Stimulated activated CD4-positive, alpha-beta T cell treated with anti-CD3 and anti-CD28 coated beads, TNF-alpha, amount 100 ng/mL, for 4 hours (primary cell): ENCODE results near the gene ACVR1.

Experiments
- DNase-seq, 3 experiments: peaks; one replicate each; pipeline ENCODE4 v3.0.0-alpha.2; 2020; ENCODE audit warnings: low read depth in 3 of 3

The ACVR1 gene

DNA sequence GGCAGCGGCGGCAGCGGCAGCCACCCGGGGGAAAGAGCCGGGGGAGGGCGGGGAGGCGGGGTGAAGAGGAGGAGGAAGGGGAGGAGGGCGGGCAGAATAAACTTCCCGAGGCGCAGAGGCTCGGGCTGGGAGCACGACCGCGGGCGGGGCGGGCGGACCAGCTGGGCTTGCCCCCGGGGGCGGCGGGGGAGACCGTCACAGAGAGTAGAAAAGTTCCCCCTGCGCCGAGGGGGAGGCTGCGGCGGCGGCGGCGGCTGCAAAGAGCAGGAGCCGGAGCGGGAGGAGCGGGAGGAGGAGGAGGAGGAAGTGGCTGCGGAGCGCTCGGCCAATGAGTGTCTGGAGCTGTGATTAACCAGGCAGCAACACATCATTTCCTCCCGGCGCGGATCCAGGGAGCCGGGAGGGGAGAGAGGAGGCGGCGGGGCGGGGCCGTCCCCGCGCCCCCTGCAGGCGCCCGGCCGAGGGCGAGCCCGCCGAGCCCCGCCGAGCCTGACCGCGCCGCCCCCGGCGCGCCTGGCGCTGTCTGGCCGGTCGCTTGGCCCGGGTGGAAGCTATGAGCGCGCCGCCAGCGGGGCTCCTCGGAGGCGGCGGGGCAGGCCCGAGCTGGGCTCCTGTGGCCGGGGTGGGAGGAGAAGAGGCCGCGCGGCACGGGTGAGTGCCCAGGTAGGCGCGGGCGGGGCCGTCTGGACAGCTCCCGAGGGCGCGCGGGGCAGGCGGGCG is at the start of gene ACVR1:
Gene ACVR1, minus strand, starts transcription at position 265 of the 720 bp plus-strand sequence. CDS start 76,837 bp downstream, outside the sequence.
- peak; percentile 60 to 67 (median 63) for DNase-seq

GRCh38 chr2:157925071-157925470 is 48.9 kb upstream of the ACVR1 start:
- no peak for DNase-seq

GRCh38 chr2:157923598-157924217 is 47.6 kb upstream of the ACVR1 start:
- DNase-seq: no peak

DNA sequence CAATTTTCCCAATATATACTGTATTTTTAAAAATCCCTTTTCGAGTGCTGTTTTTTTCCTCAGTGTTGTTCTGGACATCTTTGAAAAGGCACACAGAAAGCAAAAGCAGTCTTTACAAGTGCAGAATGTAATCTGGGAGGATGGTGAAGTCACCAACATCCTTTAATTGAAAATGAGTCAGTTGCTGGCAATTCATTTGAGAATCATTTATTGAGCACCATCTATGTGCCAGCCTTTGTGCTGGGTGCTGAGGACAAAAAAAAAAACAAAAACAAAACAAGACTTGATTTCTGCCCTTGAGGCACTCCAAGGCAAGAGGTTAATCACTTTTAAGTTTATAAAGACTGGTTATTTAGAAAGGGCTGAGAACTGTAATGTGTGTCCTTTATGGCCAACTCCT is 46.7 kb upstream of the ACVR1 start:
- no peak for DNase-seq

- no peak for DNase-seq
Measured at GRCh38 chr2:157922336-157922735, 46.2 kb upstream of the ACVR1 start.

GRCh38 chr2:157920736-157921135 is 44.6 kb upstream of the ACVR1 start:
- DNase-seq: no peak

- DNase-seq: no peak
Measured at GRCh38 chr2:157919181-157919580, 43.1 kb upstream of the ACVR1 start.

- DNase-seq: no peak
Measured at GRCh38 chr2:157918319-157918718, 42.2 kb upstream of the ACVR1 start.

DNA sequence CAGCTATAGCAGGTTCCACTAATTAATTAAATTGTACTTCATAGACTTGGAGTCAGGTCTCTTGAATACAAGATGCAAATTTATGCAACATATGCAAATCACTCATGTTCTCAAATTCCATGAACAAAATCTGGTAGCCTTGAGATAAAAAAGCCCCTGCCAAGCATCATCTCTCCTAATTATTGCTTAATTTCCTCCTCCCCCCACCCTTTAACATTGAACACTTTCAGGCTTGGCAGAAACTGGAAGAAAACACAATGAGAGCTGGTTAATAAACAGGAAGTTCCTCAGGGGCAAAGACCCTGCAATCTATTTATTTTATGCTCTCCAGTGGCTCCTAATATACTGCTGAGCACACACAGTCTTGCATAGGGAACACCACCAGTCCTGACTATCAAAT is 35.6 kb upstream of the ACVR1 start:
- DNase-seq: no peak

DNA sequence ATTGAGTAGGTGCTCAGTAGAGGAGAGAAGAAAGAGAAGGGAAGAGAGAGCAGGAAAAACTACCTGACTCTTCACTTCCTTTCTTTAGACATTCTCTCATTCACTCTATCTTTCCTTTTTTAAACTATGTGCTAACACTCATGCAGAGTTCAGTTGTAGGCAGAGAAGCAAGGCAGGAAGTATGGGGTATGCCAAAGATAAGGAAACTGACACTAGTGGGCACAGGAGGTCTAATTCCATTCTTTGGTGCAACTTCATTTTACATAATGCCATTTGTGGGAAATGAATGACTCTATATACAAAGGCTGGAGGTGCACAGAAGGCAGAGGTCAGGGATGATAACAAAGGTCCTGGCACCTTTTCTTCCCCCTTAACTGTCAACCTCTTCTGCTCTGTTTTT is 35.1 kb upstream of the ACVR1 start:
- no peak for DNase-seq

DNA sequence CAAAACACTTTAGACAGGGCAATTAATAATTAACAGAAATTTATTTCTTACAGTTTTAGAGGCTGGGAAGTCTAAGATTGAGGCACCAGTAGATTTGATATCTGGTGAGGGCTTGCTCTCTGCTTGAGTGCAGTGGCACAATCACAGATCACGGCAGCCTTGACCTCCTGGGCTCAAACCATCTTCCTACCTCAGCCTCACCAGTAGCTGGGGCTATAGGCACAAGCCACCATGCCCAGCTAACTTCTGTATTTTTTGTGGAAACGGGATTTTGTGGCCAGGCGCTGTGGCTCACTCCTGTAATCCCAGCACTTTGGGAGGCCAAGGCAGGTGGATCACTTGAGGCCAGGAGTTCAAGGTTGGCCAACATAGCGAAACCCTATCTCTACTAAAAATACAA is 29.0 kb upstream of the ACVR1 start:
- no peak for DNase-seq

DNA sequence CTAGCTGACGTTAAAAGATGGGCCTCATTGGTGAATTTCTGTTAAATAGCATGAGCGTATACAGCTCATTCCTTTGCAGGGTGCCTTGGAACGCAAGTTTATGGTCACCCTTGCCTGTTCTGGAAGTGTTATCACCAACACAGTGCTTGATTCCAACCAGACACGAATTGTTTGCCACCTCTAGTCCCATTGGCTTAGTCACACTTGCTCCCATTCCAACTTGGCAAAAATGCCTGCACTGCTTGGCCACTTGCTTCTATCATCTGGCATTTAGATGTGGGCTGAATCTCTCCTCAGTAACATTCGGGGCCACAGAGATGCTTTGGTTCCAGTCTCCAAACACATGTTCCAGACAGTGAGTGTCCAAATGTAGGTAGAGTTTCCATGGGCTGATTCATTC is 27.5 kb upstream of the ACVR1 start:
- DNase-seq: no peak

GRCh38 chr2:157903151-157903550 is 27.0 kb upstream of the ACVR1 start:
- no peak for DNase-seq

GRCh38 chr2:157902692-157903091 is 26.6 kb upstream of the ACVR1 start:
- DNase-seq: no peak

GRCh38 chr2:157901325-157901724 is 25.2 kb upstream of the ACVR1 start:
- DNase-seq: no peak

- DNase-seq: no peak
Measured at GRCh38 chr2:157900684-157901083, 24.6 kb upstream of the ACVR1 start.

DNA sequence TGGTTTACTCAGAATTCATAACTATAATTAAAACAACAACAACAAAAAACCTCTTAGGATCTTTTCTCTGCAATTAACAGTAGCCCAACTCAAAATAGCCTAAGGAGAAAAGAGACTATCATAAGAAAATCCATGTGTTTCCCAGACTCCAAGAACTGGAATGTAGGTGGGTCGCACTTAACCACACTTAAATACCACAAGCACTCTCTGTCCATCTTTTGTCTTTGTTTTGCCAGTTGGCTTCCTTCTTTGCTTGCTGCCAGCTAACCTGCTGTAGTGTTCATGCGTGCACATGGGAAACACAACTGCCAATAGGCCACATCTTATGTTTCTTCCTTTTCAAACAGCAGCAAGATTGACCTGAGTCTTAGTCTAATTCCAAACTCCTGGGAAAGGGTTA is 24.1 kb upstream of the ACVR1 start:
- DNase-seq: no peak

DNA sequence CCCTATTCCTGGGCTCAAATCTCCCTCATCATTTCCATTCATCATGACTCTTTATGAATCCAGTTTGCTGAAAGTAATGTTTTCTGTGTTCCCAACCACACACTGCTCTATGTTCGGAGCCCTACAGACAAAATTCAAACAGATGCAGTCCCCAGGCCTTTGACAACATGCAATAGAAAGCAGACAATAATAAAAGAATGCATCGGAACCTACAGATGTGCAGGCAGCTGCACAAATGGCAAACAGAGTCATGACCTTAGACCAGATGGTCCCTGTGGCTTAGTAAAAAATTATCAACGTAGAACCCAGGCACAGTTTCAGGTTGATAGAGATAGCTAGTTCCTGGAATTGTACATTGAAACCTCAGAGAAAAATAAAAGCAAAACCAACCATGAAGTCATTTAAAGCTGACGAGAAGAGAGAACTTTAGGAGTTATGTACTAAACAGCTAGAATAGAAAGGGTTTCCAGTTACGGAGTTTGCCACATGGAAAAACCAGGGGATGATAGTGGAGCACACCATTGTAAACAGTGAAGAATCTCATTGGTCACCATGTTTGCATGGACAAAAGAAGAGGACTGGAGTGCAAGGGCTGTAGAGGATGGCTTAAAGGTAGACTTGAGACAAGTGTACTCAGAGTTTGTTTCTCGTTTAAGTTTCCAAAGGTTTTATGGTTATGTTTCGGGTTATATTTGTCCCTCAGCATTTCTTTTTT is 23.2 kb upstream of the ACVR1 start:
- DNase-seq: no peak

GRCh38 chr2:157898591-157898996 is 22.5 kb upstream of the ACVR1 start:
- peak; percentile 32 to 57 (median 53) for DNase-seq

- no peak for DNase-seq
Measured at GRCh38 chr2:157897106-157897971, 21.2 kb upstream of the ACVR1 start.

DNA sequence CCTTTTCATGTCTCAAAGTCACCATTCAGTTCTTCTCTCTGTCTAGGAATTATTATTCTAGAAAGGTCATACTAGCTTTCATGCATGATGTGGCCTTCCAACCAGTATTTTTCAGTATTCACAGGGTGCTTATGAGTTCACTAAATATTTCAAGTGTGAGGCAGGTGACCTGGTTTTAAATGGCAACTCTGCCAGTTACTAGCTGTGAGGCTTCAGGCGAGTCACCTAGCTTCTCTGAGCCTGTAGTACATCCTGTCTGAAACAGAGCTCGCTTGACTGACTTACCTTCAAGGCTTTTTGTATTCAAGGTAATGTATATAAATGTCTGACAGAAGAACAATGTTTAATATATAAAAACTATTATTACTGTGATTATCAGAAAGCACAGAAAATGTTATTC is 19.4 kb upstream of the ACVR1 start:
- no peak for DNase-seq
